ENCODE measurements around the gene ASTN2.

ASTN2 gene

GRCh38 chr9:116656977-116657376 lies 757.9 kb downstream of the ASTN2 start:
- no peak for TF ChIP-seq CTCF (conservative IDR thresholded peaks at IDR 0.05)
- no peak overlapping the region for H3K27ac ChIP-seq

- TF ChIP-seq CTCF (conservative IDR thresholded peaks at IDR 0.05): no peak
- no peak overlapping the region for H3K27ac ChIP-seq
These were observed 758.3 kb downstream of the ASTN2 start for GRCh38 chr9:116656501-116656971.

- no peak for TF ChIP-seq CTCF (conservative IDR thresholded peaks at IDR 0.05)
- no peak overlapping the region for H3K27ac ChIP-seq
These were observed 760.9 kb downstream of the ASTN2 start for GRCh38 chr9:116654059-116654355.

- no peak overlapping the region for H3K27ac ChIP-seq
These were observed 761.4 kb downstream of the ASTN2 start for GRCh38 chr9:116653348-116654058.

GRCh38 chr9:116647515-116647809 lies 767.4 kb downstream of the ASTN2 start:
- H3K27ac ChIP-seq: no peak overlapping the region
- peak; percentile 57 for TF ChIP-seq CTCF (conservative IDR thresholded peaks at IDR 0.05)

More at GRCh38 chr9:116653348-116654058, 761.4 kb downstream of the ASTN2 start:
- TF ChIP-seq CTCF (conservative IDR thresholded peaks at IDR 0.05): no peak

- TF ChIP-seq CTCF (conservative IDR thresholded peaks at IDR 0.05): peak; percentile 94
- H3K27ac ChIP-seq: no peak overlapping the region
These were observed 768.0 kb downstream of the ASTN2 start for GRCh38 chr9:116646661-116647514.

GRCh38 chr9:116644091-116644688 lies 770.7 kb downstream of the ASTN2 start:
- H3K27ac ChIP-seq: no peak overlapping the region
- no peak for TF ChIP-seq CTCF (conservative IDR thresholded peaks at IDR 0.05)

All from VCaP (cell line).